ENCODE data around the gene NHERF2. TPM values are rescaled to one million over a fixed set of nuclear protein-coding genes. Genes with fewer than 3 reads are reported as not detected.

Gene NHERF2
- total RNA-seq, 4 donors from 2014 or later: 21.5 to 104 (median 30.2) TPM

- Histone ChIP-seq H3K27me3 (peaks cover 0 to 22% of the 10 kb centered on the region in 2 donors), H3K27ac (peak within 1 kb of the TSS; percentile 4 to 85 (median 80)), H3K4me3 (peak within 1 kb of the TSS; percentile 46 to 71 (median 52)), H3K36me3 (peaks cover 0 to 23% (median 0%) of the 10 kb centered on the region in 3 donors), H3K4me1 (peaks cover 3 to 57% (median 24%) of the 10 kb centered on the region in 4 donors), H3K9me3 (peaks cover 0 to 4% (median 0%) of the 10 kb centered on the region in 4 donors)
- no peak for TF ChIP-seq CTCF (IDR thresholded peaks at IDR 0.05)
- no peak for TF ChIP-seq POLR2A (IDR thresholded peaks at IDR 0.05)
- DNase-seq: peak in 1 of 3 donors; percentile 23
Measured at GRCh38 chr16:1989209-1990100, 37.2 kb upstream of the NHERF2 start, which contains the start of gene SYNGR3. Gene SYNGR3, plus strand, starts transcription at chr16:1989970. Its CDS starts 133 bp downstream, at chr16:1990103.

GRCh38 chr16:1990101-1990350 is 36.7 kb upstream of the NHERF2 start:
- Histone ChIP-seq H3K36me3 (peaks cover 0 to 23% (median 0%) of the 10 kb centered on the region in 3 donors), H3K27ac (peak overlapping the region in 3 of 4 donors; percentile 4 to 85 (median 81))

DNA sequence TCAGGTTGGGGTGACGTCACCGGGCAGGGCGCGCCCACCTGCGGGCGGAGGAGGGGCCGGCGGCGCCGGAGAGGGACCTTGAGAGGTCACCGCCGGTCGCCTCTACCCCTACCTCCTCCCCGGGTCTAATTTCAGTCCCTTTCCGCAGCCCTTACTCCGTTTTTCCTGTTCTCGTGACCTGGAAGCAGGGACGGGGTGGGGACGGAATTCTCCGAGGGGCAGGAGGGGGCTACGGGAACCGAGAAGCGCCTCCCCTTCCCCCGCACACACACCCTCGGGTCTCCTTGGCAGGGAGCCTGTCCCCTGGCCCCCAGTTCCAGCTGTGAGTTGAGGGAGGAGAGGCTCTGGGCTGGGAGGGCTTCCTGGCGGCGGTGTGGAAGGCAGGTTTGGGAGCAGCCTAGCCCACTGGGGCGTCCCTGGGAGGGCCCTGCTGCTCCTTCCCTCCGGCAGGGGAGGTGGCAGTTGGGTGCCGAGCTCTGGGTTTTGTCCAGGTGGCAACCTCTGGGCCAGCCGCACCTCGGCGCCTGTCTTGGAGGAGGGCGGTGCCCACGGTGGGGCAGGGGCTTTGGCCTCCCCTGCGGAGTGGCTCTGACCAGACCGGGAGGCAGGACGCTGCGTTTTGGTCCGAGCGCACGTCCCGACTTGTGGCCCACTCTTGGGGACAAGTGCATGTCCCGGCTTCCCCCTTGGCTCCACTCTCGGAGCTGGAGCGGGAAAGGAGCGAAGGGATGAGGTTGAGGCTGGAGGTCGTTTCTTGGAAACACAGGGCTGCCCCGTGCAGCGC is 36.2 kb upstream of the NHERF2 start:
- DNase-seq: peak in 2 of 3 donors; percentile 86 to 90
- Histone ChIP-seq H3K36me3 (peaks cover 0 to 22% (median 0%) of the 10 kb centered on the region in 3 donors), H3K27me3 (peaks cover 0 to 22% of the 10 kb centered on the region in 2 donors), H3K9me3 (peaks cover 0 to 4% (median 0%) of the 10 kb centered on the region in 4 donors), H3K4me3 (peak overlapping the region; percentile 46 to 71 (median 52)), H3K4me1 (peaks cover 3 to 46% (median 16%) of the 10 kb centered on the region in 4 donors), H3K27ac (peak overlapping the region; percentile 4 to 85 (median 80))
- TF ChIP-seq POLR2A (IDR thresholded peaks at IDR 0.05) (no peak), CTCF (IDR thresholded peaks at IDR 0.05) (no peak)

More at GRCh38 chr16:1990101-1990350, 36.7 kb upstream of the NHERF2 start:
- Histone ChIP-seq H3K27me3 (peaks cover 0 to 22% of the 10 kb centered on the region in 2 donors), H3K4me3 (peak overlapping the region; percentile 46 to 71 (median 52)), H3K9me3 (peaks cover 0 to 4% (median 0%) of the 10 kb centered on the region in 4 donors), H3K4me1 (peaks cover 3 to 51% (median 20%) of the 10 kb centered on the region in 4 donors)
- no peak for DNase-seq
- TF ChIP-seq CTCF (IDR thresholded peaks at IDR 0.05): no peak
- TF ChIP-seq POLR2A (IDR thresholded peaks at IDR 0.05): no peak

GRCh38 chr16:1991135-1991551 is 35.6 kb upstream of the NHERF2 start:
- peak overlapping the region; percentile 38 to 71 (median 46) for H3K4me3 ChIP-seq
- peak in 2 of 3 donors; percentile 93 for DNase-seq
- H3K9me3 ChIP-seq: peaks cover 0 to 4% (median 0%) of the 10 kb centered on the region in 4 donors
- peaks cover 3 to 40% (median 15%) of the 10 kb centered on the region in 4 donors for H3K4me1 ChIP-seq
- H3K36me3 ChIP-seq: peaks cover 0 to 16% (median 0%) of the 10 kb centered on the region in 3 donors
- peaks cover 0 to 22% of the 10 kb centered on the region in 2 donors for H3K27me3 ChIP-seq
- H3K27ac ChIP-seq: peak overlapping the region; percentile 18 to 85 (median 80)
- TF ChIP-seq CTCF (IDR thresholded peaks at IDR 0.05) (no peak), POLR2A (IDR thresholded peaks at IDR 0.05) (no peak)

DNA sequence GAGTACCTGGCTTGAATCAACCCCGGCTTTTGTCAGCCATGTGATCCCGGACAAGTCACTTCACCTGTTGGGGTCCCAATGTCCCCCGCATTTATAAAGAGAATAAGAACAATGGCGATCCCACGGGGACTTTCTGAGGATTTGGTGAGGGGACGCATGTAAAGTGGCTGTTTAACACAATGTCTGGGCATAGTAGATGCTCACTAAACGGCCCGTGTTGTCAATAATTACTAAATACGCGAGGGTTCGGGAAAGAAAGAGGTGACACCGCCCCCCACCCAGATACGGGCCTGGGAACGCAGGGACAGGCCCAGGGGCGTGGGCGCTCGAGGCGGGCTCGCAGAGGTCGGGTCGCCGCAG is 35.1 kb upstream of the NHERF2 start:
- no peak for TF ChIP-seq POLR2A (IDR thresholded peaks at IDR 0.05)
- no peak for TF ChIP-seq CTCF (IDR thresholded peaks at IDR 0.05)
- Histone ChIP-seq H3K27ac (peak overlapping the region; percentile 73 to 85 (median 78)), H3K9me3 (peaks cover 0 to 4% (median 0%) of the 10 kb centered on the region in 4 donors), H3K36me3 (peaks cover 0 to 12% (median 0%) of the 10 kb centered on the region in 3 donors), H3K4me3 (peak overlapping the region; percentile 12 to 71 (median 42)), H3K27me3 (peaks cover 0 to 22% of the 10 kb centered on the region in 2 donors), H3K4me1 (peaks cover 3 to 37% (median 15%) of the 10 kb centered on the region in 4 donors)
- DNase-seq: no peak
